HCT116 (cell line): ENCODE measurements around the gene PPP2R2D. TPM values are rescaled to one million over a fixed set of nuclear protein-coding genes. Genes with fewer than 3 reads are reported as not detected.

ENCODE experiments used
- ATAC-seq: fragments of 200-7000 bp; cut with Tn5 transposase; 2 replicates; pipeline ENCODE4 v1.9.1; 2020; ENCODE audit warnings: mild to moderate bottlenecking, moderate library complexity
- BruUV-seq: library from RNA; stranded (reverse); fragments of 400-500 nt; replicated peaks from 2 replicates; lab custom pipeline; 2021; lab: Mats Ljungman, UMichigan
- CTCF ChIA-PET: fragments of 300-600 bp; sonication (Branson Sonifier 250); formaldehyde crosslinking; loops from one replicate; lab custom pipeline; 2021; ENCODE audit warnings: antibody characterized with exemption; lab: Charles Lee
- POLR2A ChIA-PET: fragments of 300-600, 350-600 bp; sonication (Branson Sonifier 250); formaldehyde crosslinking; loops from one replicate; lab custom pipeline; 2021; ENCODE audit warnings: antibody characterized with exemption; lab: Charles Lee
- RAD21 ChIA-PET, 2 experiments: fragments of 300-600 bp; sonication (Branson Sonifier 250); formaldehyde crosslinking; loops; one replicate each; lab custom pipeline; 2023; ENCODE audit warnings: low total read pairs in 2 of 2; ENCODE audit not compliant: uncharacterized antibody in 2 of 2, unreplicated experiment in 2 of 2, low non-redundant PET in 1 of 2; lab: Charles Lee
- DNase-seq: peaks from one replicate; pipeline ENCODE4 v3.0.0-alpha.2; 2010; ENCODE audit warnings: low read depth, low spot score
- H2AFZ ChIP-seq: fragments of 200-600 bp; shearing (Covaris generic), sonication (generic); 2 replicates; pipeline ENCODE4 v1.6.1; 2017; ENCODE audit warnings: low read depth, mixed run types, mixed read lengths, antibody characterized with exemption, low read length; ENCODE audit not compliant: poor library complexity, severe bottlenecking
- H3K27ac ChIP-seq: 2 replicates; pipeline ENCODE4 v1.5.1; 2012; ENCODE audit warnings: low read depth, low read length
- H3K27me3 ChIP-seq: fragments of 200-600 bp; sonication (generic); 2 replicates; pipeline ENCODE4 v1.6.1; 2016; ENCODE audit warnings: mixed run types, low read length, mixed read lengths; ENCODE audit not compliant: insufficient read depth
- H3K36me3 ChIP-seq, 2 experiments: fragments of 200-500 bp in 1 of 2; fragments of 200-600 bp in 1 of 2; sonication (Bioruptor generic) in 1 of 2; sonication (generic) in 1 of 2; 2 replicates each; pipeline versions ENCODE4 v1.5.1 to v1.6.1; 2014 to 2016; ENCODE audit warnings: low read length in 2 of 2, inconsistent platforms in 1 of 2, mixed read lengths in 1 of 2, mixed run types in 1 of 2; ENCODE audit not compliant: insufficient read depth in 2 of 2, control insufficient read depth in 1 of 2
- H3K4me1 ChIP-seq, 2 experiments: fragments of 200-600 bp in 1 of 2; sonication (generic) in 1 of 2; 2 replicates each; pipeline versions ENCODE4 v1.5.1 to v1.6.1; 2012 to 2017; ENCODE audit warnings: low read length in 2 of 2, inconsistent platforms in 1 of 2, mild to moderate bottlenecking in 1 of 2, mixed read lengths in 1 of 2, mixed run types in 1 of 2, moderate library complexity in 1 of 2; ENCODE audit not compliant: insufficient read depth in 2 of 2, control insufficient read depth in 1 of 2
- H3K4me2 ChIP-seq: fragments of 200-600 bp; sonication (generic); 2 replicates; pipeline ENCODE4 v1.6.1; 2017; ENCODE audit warnings: mixed run types, low read length, mixed read lengths
- H3K4me3 ChIP-seq, 2 experiments: fragments of 200-600 bp in 1 of 2; sonication (generic) in 1 of 2; replicated peaks in 1 of 2; 2 replicates each; pipeline ENCODE4 v1.5.1; 2011 to 2016; ENCODE audit warnings: low read length in 2 of 2, control low read depth in 1 of 2, low read depth in 1 of 2, mild to moderate bottlenecking in 1 of 2, mixed read lengths in 1 of 2, mixed run types in 1 of 2
- H3K79me2 ChIP-seq: fragments of 200-600 bp; sonication (generic); 2 replicates; pipeline ENCODE4 v1.6.1; 2017; ENCODE audit warnings: mild to moderate bottlenecking, mixed run types, low read length, moderate library complexity, mixed read lengths; ENCODE audit not compliant: insufficient read depth
- H3K9ac ChIP-seq: fragments of 200-600 bp; sonication (generic); 2 replicates; pipeline ENCODE4 v1.6.1; 2016; ENCODE audit warnings: low read length, mixed read lengths
- H3K9me2 ChIP-seq: fragments of 200-600 bp; sonication (generic), shearing (Covaris generic); 2 replicates; pipeline ENCODE4 v1.6.1; 2017; ENCODE audit warnings: mixed run types, mild to moderate bottlenecking, moderate library complexity; ENCODE audit not compliant: insufficient read depth
- H3K9me3 ChIP-seq, 2 experiments: fragments of 200-500 bp in 1 of 2; fragments of 200-600 bp in 1 of 2; sonication (Bioruptor generic) in 1 of 2; sonication (generic) in 1 of 2; 2 replicates each; pipeline ENCODE4 v1.6.1; 2014 to 2017; ENCODE audit warnings: low read length in 2 of 2, mixed read lengths in 2 of 2, inconsistent platforms in 1 of 2, low read depth in 1 of 2, mild to moderate bottlenecking in 1 of 2, mixed run types in 1 of 2, moderate library complexity in 1 of 2; ENCODE audit not compliant: control insufficient read depth in 1 of 2, insufficient read depth in 1 of 2
- H4K20me1 ChIP-seq: fragments of 200-600 bp; sonication (generic), shearing (Covaris generic); 2 replicates; pipeline ENCODE4 v1.6.1; 2017; ENCODE audit warnings: mixed run types, mild to moderate bottlenecking, moderate library complexity; ENCODE audit not compliant: insufficient read depth
- CBX3 ChIP-seq: IDR thresholded peaks from 2 replicates; pipeline ENCODE4 v1.6.1; 2012; ENCODE audit warnings: low read depth
- CEBPB ChIP-seq: IDR thresholded peaks from 2 replicates; pipeline ENCODE4 v1.6.1; 2012; ENCODE audit warnings: low read depth
- EGR1 ChIP-seq: IDR thresholded peaks from 2 replicates; pipeline ENCODE4 v1.6.1; 2012; ENCODE audit warnings: low read depth
- ELF1 ChIP-seq: IDR thresholded peaks from 2 replicates; pipeline ENCODE4 v1.6.1; 2012; ENCODE audit warnings: low read depth, borderline replicate concordance
- EZH2 ChIP-seq: fragments of 200-600 bp; sonication (generic); IDR thresholded peaks from 2 replicates; pipeline ENCODE4 v1.6.1; 2017; ENCODE audit warnings: antibody characterized with exemption, mixed run types
- POLR2A ChIP-seq: IDR thresholded peaks from 2 replicates; pipeline ENCODE4 v1.7.0; 2011; ENCODE audit warnings: borderline replicate concordance; ENCODE audit not compliant: insufficient read depth, insufficient read length; ENCODE audit errors: extremely low read depth
- POLR2AphosphoS5 ChIP-seq: IDR thresholded peaks from 2 replicates; pipeline ENCODE4 v1.6.1; 2011; ENCODE audit warnings: mild to moderate bottlenecking, low read depth, low read length, moderate library complexity
- RAD21 ChIP-seq: IDR thresholded peaks from 2 replicates; pipeline ENCODE4 v1.6.1; 2012; ENCODE audit warnings: low read depth, mild to moderate bottlenecking
- REST ChIP-seq: IDR thresholded peaks from 2 replicates; pipeline ENCODE4 v1.6.1; 2012; ENCODE audit warnings: low read depth
- SIN3A ChIP-seq: IDR thresholded peaks from 2 replicates; pipeline ENCODE4 v1.6.1; 2012; ENCODE audit warnings: low read depth
- SP1 ChIP-seq: IDR thresholded peaks from 2 replicates; pipeline ENCODE4 v1.6.1; 2012; ENCODE audit warnings: low read depth
- SRF ChIP-seq: IDR thresholded peaks from 2 replicates; pipeline ENCODE4 v1.6.1; 2012; ENCODE audit warnings: low read depth
- TCF7L2 ChIP-seq: IDR thresholded peaks from 2 replicates; pipeline ENCODE4 v1.7.0; 2011; ENCODE audit warnings: borderline replicate concordance, inconsistent platforms; ENCODE audit not compliant: insufficient read depth, insufficient read length; ENCODE audit errors: extremely low read depth
- YY1 ChIP-seq: IDR thresholded peaks from 2 replicates; pipeline ENCODE4 v1.6.1; 2011; ENCODE audit warnings: low read length, low read depth, moderate library complexity, mild to moderate bottlenecking; ENCODE audit not compliant: insufficient replicate concordance; ENCODE audit errors: extremely low read depth
- ZBTB33 ChIP-seq: IDR thresholded peaks from 2 replicates; pipeline ENCODE4 v1.6.1; 2011; ENCODE audit warnings: mild to moderate bottlenecking, low read length, moderate library complexity; ENCODE audit not compliant: insufficient replicate concordance; ENCODE audit errors: extremely low read depth
- ZNF274 ChIP-seq: fragments of 200-500 bp; sonication (Bioruptor generic); IDR thresholded peaks from 2 replicates; pipeline ENCODE4 v1.6.1; 2014; ENCODE audit warnings: mild to moderate bottlenecking, low read depth, low read length, inconsistent platforms
- intact Hi-C: fragments of 100-400 bp; cut with micrococcal nuclease; formaldehyde crosslinking; loops from 2 replicates; pipeline ENCODE4 v1.10.0; 2022
- total RNA-seq: library from RNA; stranded (reverse); gene quantifications from one replicate; pipeline ENCODE4 v1.2.1, GENCODE V29; 2021; ENCODE audit not compliant: unreplicated experiment

The PPP2R2D gene
- total RNA-seq, 1 experiment from 2014 or later, result 18.1 TPM

DNA sequence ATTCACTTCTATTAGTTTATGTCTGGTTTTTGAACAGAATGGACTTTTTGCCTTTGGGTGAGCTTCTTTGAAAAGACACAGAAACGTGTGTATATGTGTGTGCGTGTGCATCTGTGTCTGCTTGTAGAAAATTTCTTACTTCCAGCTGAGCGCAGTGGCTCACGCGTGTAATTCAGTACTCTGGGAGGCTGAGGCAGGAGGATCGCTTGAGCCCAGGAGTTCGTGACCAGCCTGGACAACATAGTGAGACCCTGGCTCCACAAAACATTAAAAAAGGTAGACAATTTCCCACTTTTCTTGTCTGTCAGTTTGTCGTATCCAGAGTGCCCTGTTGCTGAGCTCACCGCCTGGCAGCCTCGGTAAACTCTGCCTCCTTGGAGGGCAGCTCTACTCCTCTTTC lies 25.4 kb downstream of the PPP2R2D start:
- RAD21 ChIA-PET, result no interaction called here
- Histone ChIP-seq H4K20me1 (no peaks in the 10 kb centered on the region), H3K27ac (no peak overlapping the region), H3K9me2 (no peaks in the 10 kb centered on the region), H3K36me3 (no peaks in the 10 kb centered on the region), H3K4me3 (no peak overlapping the region), H2AFZ (no peak overlapping the region), H3K4me2 (no peak overlapping the region), H3K79me2 (peaks cover 97% of the 10 kb centered on the region), H3K4me1 (no peaks in the 10 kb centered on the region), H3K27me3 (no peaks in the 10 kb centered on the region), H3K9me3 (no peaks in the 10 kb centered on the region), H3K9ac (no peak overlapping the region)
- POLR2A ChIA-PET, result no interaction called here
- intact Hi-C loops, result no loop called here
- DNase-seq (no peak), ATAC-seq (no peak)
- CTCF ChIA-PET, result no interaction called here
- TF ChIP-seq CEBPB, result no peak
- no peak for TF ChIP-seq EGR1
- TF ChIP-seq EZH2, result no peak
- no peak for TF ChIP-seq SP1
- no peak for TF ChIP-seq CBX3
- no peak for TF ChIP-seq ELF1
- TF ChIP-seq POLR2A, result no peak
- TF ChIP-seq RAD21, result no peak
- TF ChIP-seq TCF7L2, result no peak
- no peak for TF ChIP-seq SIN3A
- TF ChIP-seq POLR2AphosphoS5, result no peak
- no TSS peak for BruUV-seq

- CTCF ChIA-PET, result no interaction called here
- BruUV-seq, result no TSS peak
- TF ChIP-seq SRF (no peak), ZNF274 (no peak), REST (no peak), POLR2AphosphoS5 (no peak), ZBTB33 (no peak), YY1 (no peak)
Measured at GRCh38 chr10:131926743-131927595, 26.2 kb downstream of the PPP2R2D start.

More at GRCh38 chr10:131926743-131927595, 26.2 kb downstream of the PPP2R2D start:
- no peak overlapping the region for H2AFZ ChIP-seq
- ATAC-seq (no peak), DNase-seq (no peak)
- no peak overlapping the region for H3K27ac ChIP-seq
- H3K4me3 ChIP-seq, result no peak overlapping the region
- H3K27me3 ChIP-seq, result no peaks in the 10 kb centered on the region
- ChIA-PET RAD21 (no interaction called here), POLR2A (no interaction called here)
- H3K79me2 ChIP-seq, result peaks cover 96% of the 10 kb centered on the region
- H4K20me1 ChIP-seq, result no peaks in the 10 kb centered on the region
- no peaks in the 10 kb centered on the region for H3K9me3 ChIP-seq
- no peaks in the 10 kb centered on the region for H3K36me3 ChIP-seq
- intact Hi-C loops, result no loop called here
- H3K4me1 ChIP-seq, result no peaks in the 10 kb centered on the region
- H3K9ac ChIP-seq, result no peak overlapping the region
- no peak overlapping the region for H3K4me2 ChIP-seq
- no peaks in the 10 kb centered on the region for H3K9me2 ChIP-seq
